Heart left ventricle (tissue), 16 donors: ENCODE measurements around the gene ARHGEF3. TPM values are rescaled to one million over a fixed set of nuclear protein-coding genes. Genes with fewer than 3 reads are reported as not detected.

Experiments
- ATAC-seq, 4 donors: fragments of 200-7000 bp; cut with Tn5 transposase; one replicate each; pipeline ENCODE4 v1.9.1; 2020 to 2022; ENCODE audit warnings: moderate library complexity in 4 of 4, mild to moderate bottlenecking in 3 of 4, moderate number of reproducible peaks in 1 of 4
- DNase-seq, 5 donors: peaks; one replicate each; pipeline ENCODE4 v3.0.0-alpha.2; 2020
- H3K27ac ChIP-seq, 12 donors: fragments of 200-600 bp; sonication (generic) in 4 of 12; one replicate each; pipeline versions ENCODE4 v1.5.0 to v1.8.0; 2016 to 2022; ENCODE audit warnings: mild to moderate bottlenecking in 2 of 12
- H3K27me3 ChIP-seq, 9 donors: fragments of 200-600 bp; sonication (generic) in 2 of 9; one replicate each; pipeline versions ENCODE4 v1.5.1 to v1.8.0; 2016 to 2022; ENCODE audit warnings: mild to moderate bottlenecking in 3 of 9
- H3K36me3 ChIP-seq, 9 donors: fragments of 200-600 bp; sonication (generic) in 2 of 9; one replicate each; pipeline versions ENCODE4 v1.5.0 to v1.8.0; 2018 to 2022; ENCODE audit warnings: mild to moderate bottlenecking in 2 of 9
- H3K4me1 ChIP-seq, 12 donors: fragments of 200-600 bp; sonication (generic) in 4 of 12; one replicate each; pipeline versions ENCODE4 v1.5.0 to v1.8.0; 2016 to 2022; ENCODE audit warnings: mild to moderate bottlenecking in 3 of 12
- H3K4me3 ChIP-seq, 12 donors: fragments of 200-600 bp; sonication (generic) in 4 of 12; one replicate each; pipeline versions ENCODE4 v1.5.0 to v1.8.0; 2017 to 2022; ENCODE audit warnings: mild to moderate bottlenecking in 9 of 12, moderate library complexity in 4 of 12
- H3K9me3 ChIP-seq, 12 donors: fragments of 200-600 bp; sonication (generic) in 4 of 12; one replicate each; pipeline versions ENCODE4 v1.5.0 to v1.8.0; 2016 to 2022; ENCODE audit warnings: mild to moderate bottlenecking in 1 of 12
- CTCF ChIP-seq, 12 donors: fragments of 200-600 bp; sonication (generic) in 4 of 12; IDR thresholded peaks; one replicate each; pipeline versions ENCODE4 v1.5.0 to v1.8.0; 2018 to 2022; ENCODE audit warnings: antibody characterized with exemption in 12 of 12, mild to moderate bottlenecking in 5 of 12
- POLR2A ChIP-seq, 2 donors: fragments of 450-650 bp; IDR thresholded peaks; one replicate each; pipeline ENCODE4 v1.6.1; 2017; ENCODE audit warnings: antibody characterized with exemption in 2 of 2, mild to moderate bottlenecking in 2 of 2, moderate library complexity in 2 of 2
- WGBS, 4 donors: extraction: QIAGEN DNeasy Blood & Tissue Kit in 2 of 4; methylation state at CpG; one replicate each; pipeline versions ENCODE4 v1.1.5 to v1.1.7; 2013 to 2018; 5-methylcytosine and 5-hydroxymethylcytosine counted together
- intact Hi-C, 10 donors: fragments of 100-400 bp; cut with DNase I; formaldehyde crosslinking; loops; one replicate each; pipeline versions ENCODE4 v1.11.1 to v1.14.2; 2022
- polyA plus RNA-seq, 2 donors: library from polyadenylated mRNA; stranded (reverse); fragments of 200-250 nt; gene quantifications; one replicate each; pipeline ENCODE4 v1.2.3, GENCODE V29; 2013
- total RNA-seq, 9 donors: library from RNA; depleted of rRNA in 2 of 9; stranded (reverse); fragments of >200 nt in 2 of 9; fragmentation: NEBNext Ultra II Directional in 3 of 9; extraction: Animal tissue kit (Norgen Biotek cat#: 25700) in 3 of 9; gene quantifications; one replicate each; pipeline versions ENCODE4 v1.1.0 to v1.2.4, GENCODE V29; 2016 to 2023
- donor health status: ischemic (EF 13 %, LVEDD 7.1; RV severe dilation, severe dysfunction).
- donor health status: healthy with polysubstance abuse.
- donor health status: DM: no; HTN: yes; CAD: no.
- donor health status: DM: no; HTN: no; CAD: no.
- donor health status: ischemic (EF 25% LVEDD 6.9; RV normal size, moderate dysfunction).
- donor health status: ischemic (EF 25% LVEDD 5.7; RV mildly dilated, moderate dysfunction).
- donor health status: healthy.
- donor health status: DM: yes; HTN: yes; CAD: no.
- donor health status: ischemic (EF 35%, LVEDD 5.7; RV mildly dilated, moderate dysfunction).
- donor health status: nonischemic (EF 11% LVEDD 7.7; RV severe dilation, severe dysfunction).
- donor health status: DM: yes; HTN: yes; CAD: no.
- donor health status: PGD.
- donor health status: ischemic (EF 29% LVEDD 5.4; RV normal size, mild dysfunction).
- donor health status: nonischemic (EF 23%, LVEDD 6.1; RV moderate dilation, normal function).

The ARHGEF3 gene
- total and polyA plus RNA-seq, 11 donors: 6.5 to 36.8 (median 16.8) TPM

GRCh38 chr3:56781762-56782161 lies 20.0 kb downstream of the ARHGEF3 start:
- Histone ChIP-seq H3K4me1 (peaks cover 21 to 96% (median 57%) of the 10 kb centered on the region in 12 donors), H3K36me3 (no peaks in the 10 kb centered on the region), H3K9me3 (no peaks in the 10 kb centered on the region), H3K27ac (peak overlapping the region in 7 of 12 donors; percentile 19 to 92 (median 70)), H3K27me3 (no peaks in the 10 kb centered on the region), H3K4me3 (peak overlapping the region in 1 of 12 donors; percentile 6)
- intact Hi-C loops: no loop called here
- WGBS, 4 donors: 91 to 93% (median 91%) methylated on average over 2 of the region's 2 CpGs
- DNase-seq (no peak), ATAC-seq (no peak)
- TF ChIP-seq CTCF (IDR thresholded peaks at IDR 0.05) (no peak), POLR2A (IDR thresholded peaks at IDR 0.05) (no peak)

- Histone ChIP-seq H3K9me3 (no peaks in the 10 kb centered on the region), H3K4me3 (no peak overlapping the region), H3K27me3 (no peaks in the 10 kb centered on the region), H3K4me1 (peaks cover 21 to 96% (median 58%) of the 10 kb centered on the region in 12 donors), H3K27ac (peak overlapping the region in 1 of 12 donors; percentile 92), H3K36me3 (no peaks in the 10 kb centered on the region)
- intact Hi-C loops: no loop called here
- no peak for DNase-seq
- no peak for ATAC-seq
- TF ChIP-seq POLR2A (IDR thresholded peaks at IDR 0.05) (no peak), CTCF (IDR thresholded peaks at IDR 0.05) (no peak)
- 89 to 95% (median 93%) methylated on average over 2 of the region's 2 CpGs for WGBS, 4 donors
Observed at GRCh38 chr3:56780936-56781335, 20.8 kb downstream of the ARHGEF3 start.

GRCh38 chr3:56778893-56779292 lies 22.9 kb downstream of the ARHGEF3 start:
- TF ChIP-seq CTCF (IDR thresholded peaks at IDR 0.05) (no peak), POLR2A (IDR thresholded peaks at IDR 0.05) (no peak)
- peak overlapping the region in 1 of 12 donors; percentile 59 for H3K27ac ChIP-seq
- no peaks in the 10 kb centered on the region for H3K9me3 ChIP-seq
- no peaks in the 10 kb centered on the region for H3K27me3 ChIP-seq
- peaks cover 16 to 96% (median 43%) of the 10 kb centered on the region in 12 donors for H3K4me1 ChIP-seq
- ATAC-seq: no peak
- DNase-seq: no peak
- intact Hi-C loops: no loop called here
- no peak overlapping the region for H3K4me3 ChIP-seq
- peaks cover 0 to 6% (median 0%) of the 10 kb centered on the region in 9 donors for H3K36me3 ChIP-seq
- WGBS, 4 donors: 67 to 81% (median 71%) methylated on average over 2 of the region's 2 CpGs

GRCh38 chr3:56776556-56776950 lies 25.2 kb downstream of the ARHGEF3 start:
- Histone ChIP-seq H3K36me3 (peaks cover 0 to 28% (median 16%) of the 10 kb centered on the region in 9 donors), H3K4me3 (no peak overlapping the region), H3K27ac (peak overlapping the region in 8 of 12 donors; percentile 6 to 65 (median 49)), H3K9me3 (no peaks in the 10 kb centered on the region), H3K27me3 (no peaks in the 10 kb centered on the region), H3K4me1 (peaks cover 6 to 79% (median 23%) of the 10 kb centered on the region in 12 donors)
- intact Hi-C loops: no loop called here
- peak; percentile 43 to 60 (median 54) for ATAC-seq
- WGBS, 4 donors: 44 to 61% (median 53%) methylated on average over 3 of the region's 3 CpGs
- no peak for DNase-seq
- TF ChIP-seq CTCF (IDR thresholded peaks at IDR 0.05): no peak
- TF ChIP-seq POLR2A (IDR thresholded peaks at IDR 0.05): no peak
